GM12878 (cell line): Measurements from ENCODE around the gene UBA5. TPM values are rescaled to one million over a fixed set of nuclear protein-coding genes. Genes with fewer than 3 reads are reported as not detected.

Experiments used
- ATAC-seq: fragments of 200-7000 bp; cut with Tn5 transposase; 3 replicates; pipeline ENCODE4 v1.9.1; 2020; ENCODE audit warnings: mild to moderate bottlenecking, moderate library complexity
- BruUV-seq: library from RNA; stranded (reverse); fragments of 400-500 nt; replicated peaks from 2 replicates; lab custom pipeline; 2021; lab: Mats Ljungman, UMichigan
- CTCF ChIA-PET: fragments of 300-600 bp; sonication (Branson Sonifier 250); formaldehyde crosslinking; extraction: SDS; loops from one replicate; lab custom pipeline; 2021; ENCODE audit warnings: inconsistent platforms; lab: Yijun Ruan, JAX
- POLR2A ChIA-PET: fragments of 350-600 bp; formaldehyde crosslinking; extraction: SDS; loops from one replicate; lab custom pipeline; 2021; ENCODE audit warnings: inconsistent platforms; lab: Charles Lee
- RAD21 ChIA-PET: fragments of 300-600 bp; sonication (Branson Sonifier 250); formaldehyde crosslinking; loops from one replicate; lab custom pipeline; 2023; ENCODE audit warnings: antibody characterized with exemption; ENCODE audit not compliant: unreplicated experiment; lab: Charles Lee
- SMC1A ChIA-PET: fragments of 300-600 bp; sonication (Branson Sonifier 250); formaldehyde crosslinking; loops from one replicate; lab custom pipeline; 2023; ENCODE audit not compliant: unreplicated experiment, uncharacterized antibody; lab: Charles Lee
- DNase-seq: peaks from one replicate; pipeline ENCODE4 v3.0.0-alpha.2; 2011; ENCODE audit warnings: low read depth, low spot score
- FAIRE-seq: peaks from 3 replicates; lab custom pipeline; 2011; peaks lifted over from hg19 to GRCh38; lab: Jason Lieb, UNC
- H2AFZ ChIP-seq: 2 replicates; pipeline ENCODE4 v1.6.0; 2011; ENCODE audit warnings: low read depth, low read length, control low read depth; ENCODE audit not compliant: control insufficient read depth
- H3K27ac ChIP-seq: 2 replicates; pipeline ENCODE4 v1.5.1; 2011; ENCODE audit warnings: control low read depth; ENCODE audit not compliant: control insufficient read depth, insufficient read depth
- H3K27me3 ChIP-seq, 2 experiments: replicated peaks in 1 of 2; 2 replicates each; pipeline versions ENCODE4 v1.6.0 to v1.6.1; 2011; ENCODE audit warnings: low read length in 1 of 2; ENCODE audit not compliant: control insufficient read depth in 2 of 2, insufficient read depth in 2 of 2
- H3K36me3 ChIP-seq, 2 experiments: 2 replicates each; pipeline ENCODE4 v1.5.1; 2011; ENCODE audit warnings: low read length in 1 of 2; ENCODE audit not compliant: control insufficient read depth in 2 of 2, insufficient read depth in 2 of 2
- H3K4me1 ChIP-seq: 2 replicates; pipeline ENCODE4 v1.6.1; 2011; ENCODE audit warnings: mild to moderate bottlenecking, low read length, moderate library complexity, mixed read lengths; ENCODE audit not compliant: control insufficient read depth, insufficient read depth
- H3K4me2 ChIP-seq: 2 replicates; pipeline ENCODE4 v1.6.0; 2011; ENCODE audit warnings: control low read depth; ENCODE audit not compliant: control insufficient read depth, insufficient read depth
- H3K4me3 ChIP-seq: fragments of 200-600 bp; sonication (generic); 2 replicates; pipeline ENCODE4 v1.5.1; 2016
- H3K79me2 ChIP-seq: 2 replicates; pipeline ENCODE4 v1.6.0; 2011; ENCODE audit warnings: low read length; ENCODE audit not compliant: control insufficient read depth, insufficient read depth
- H3K9ac ChIP-seq: 2 replicates; pipeline ENCODE4 v1.8.0; 2011; ENCODE audit warnings: low read length, control low read depth, mixed read lengths; ENCODE audit not compliant: control insufficient read depth, insufficient read depth
- H3K9me3 ChIP-seq: replicated peaks from 3 replicates; pipeline ENCODE4 v1.5.1; 2011; ENCODE audit warnings: mild to moderate bottlenecking, low read length; ENCODE audit not compliant: control insufficient read depth, insufficient read depth
- H4K20me1 ChIP-seq: 2 replicates; pipeline ENCODE4 v1.6.0; 2011; ENCODE audit not compliant: control insufficient read depth, insufficient read depth
- BMI1 ChIP-seq: fragments of 450-650 bp; IDR thresholded peaks from 2 replicates; pipeline ENCODE4 v1.6.1; 2016; ENCODE audit warnings: mild to moderate bottlenecking, moderate library complexity, borderline replicate concordance
- E2F8 ChIP-seq: fragments of 450-650 bp; IDR thresholded peaks from 2 replicates; pipeline ENCODE4 v1.6.1; 2018; ENCODE audit warnings: mild to moderate bottlenecking, low read depth, moderate library complexity; ENCODE audit not compliant: partially characterized antibody
- STAT3 ChIP-seq: IDR thresholded peaks from 2 replicates; pipeline ENCODE4 v1.6.1; 2011; ENCODE audit warnings: low read depth, low read length, improper control_type of control experiment
- TAF1 ChIP-seq: IDR thresholded peaks from 2 replicates; pipeline ENCODE4 v1.6.1; 2011; ENCODE audit warnings: mild to moderate bottlenecking, low read depth, low read length, borderline replicate concordance
- WGBS: methylation state at CpG from one replicate; pipeline ENCODE4 v1.1.6; 2016; ENCODE audit warnings: low lambda C conversion rate; ENCODE audit not compliant: insufficient replicate concordance, insufficient coverage; ENCODE audit errors: missing lambda C conversion rate; 5-methylcytosine and 5-hydroxymethylcytosine counted together
- in situ Hi-C: fragments of 300-500 bp; cut with MboI; formaldehyde crosslinking; loops from 9 replicates; pipeline ENCODE4 v1.14.3; 2018; ENCODE audit warnings: mixed read lengths
- intact Hi-C: fragments of 100-400 bp; cut with micrococcal nuclease; formaldehyde crosslinking; loops from one replicate; pipeline ENCODE4 v1.14.2; 2022; ENCODE audit not compliant: unreplicated experiment
- polyA plus RNA-seq, 11 experiments: library from polyadenylated mRNA; depleted of rRNA in 4 of 11; unstranded in 6 of 11; stranded (reverse) in 5 of 11; fragments of >200 nt; fragmentation: Nextera tagmentation in 4 of 11; fragmentation: Illumina TruSeq in 1 of 11; extraction: Ambion mirVana in 4 of 11; extraction: Trizol in 1 of 11; gene quantifications; 1 replicate in 1 of 11; 2 replicates in 10 of 11; pipeline versions ENCODE4 v1.2.1 to v1.2.3, GENCODE V29; 2011 to 2016; ENCODE audit warnings: inconsistent platforms in 2 of 11, missing spikeins in 2 of 11, low read depth in 1 of 11
- total RNA-seq, 4 experiments: library from RNA; depleted of rRNA in 3 of 4; stranded (reverse); fragments of >200 nt in 3 of 4; fragmentation: Illumina TruSeq in 1 of 4; extraction: Trizol in 1 of 4; gene quantifications; 2 replicates each; pipeline versions ENCODE4 v1.2.1 to v1.2.3, GENCODE V29; 2013 to 2021
- TF ChIP-seq, protein P1 (sequence below), 3 experiments: IDR thresholded peaks in 2 of 3; conservative IDR thresholded peaks in 1 of 3; 2 replicates each; pipeline ENCODE4 v1.5.1; 2011; ENCODE audit warnings: low read depth in 3 of 3, low read length in 3 of 3, mild to moderate bottlenecking in 3 of 3, control low read depth in 2 of 3, moderate library complexity in 2 of 3, inconsistent platforms in 1 of 3, mixed read lengths in 1 of 3; ENCODE audit not compliant: control insufficient read depth in 2 of 3, insufficient read depth in 1 of 3; ENCODE audit errors: extremely low read depth in 1 of 3

Gene UBA5
- total and polyA plus RNA-seq, 10 of the 15 experiments (the other 5 are each of a cell fraction or from before 2014, with no cell fraction given) = 10.2 to 62.1 (median 43.8) TPM

- no peaks in the 10 kb centered on the region for H3K79me2 ChIP-seq
- CTCF ChIA-PET = interaction anchor here (0.7 to 1.2 kb wide), 4 partner anchors 106 to 850 kb away, joined by 3 to 8 read pairs (median 3); no protein-coding TSS in a partner anchor
- ATAC-seq (no peak), DNase-seq (no peak), FAIRE-seq (no peak)
- no peaks in the 10 kb centered on the region; a peak in 1 of 4 replicates for H3K36me3 ChIP-seq
- H3K9ac ChIP-seq = no peak overlapping the region
- H3K27me3 ChIP-seq = no peaks in the 10 kb centered on the region
- H3K4me2 ChIP-seq = no peak overlapping the region
- TF ChIP-seq STAT3 (no peak), BMI1 (no peak), E2F8 (no peak), TAF1 (no peak)
- TF ChIP-seq, protein P1, sequence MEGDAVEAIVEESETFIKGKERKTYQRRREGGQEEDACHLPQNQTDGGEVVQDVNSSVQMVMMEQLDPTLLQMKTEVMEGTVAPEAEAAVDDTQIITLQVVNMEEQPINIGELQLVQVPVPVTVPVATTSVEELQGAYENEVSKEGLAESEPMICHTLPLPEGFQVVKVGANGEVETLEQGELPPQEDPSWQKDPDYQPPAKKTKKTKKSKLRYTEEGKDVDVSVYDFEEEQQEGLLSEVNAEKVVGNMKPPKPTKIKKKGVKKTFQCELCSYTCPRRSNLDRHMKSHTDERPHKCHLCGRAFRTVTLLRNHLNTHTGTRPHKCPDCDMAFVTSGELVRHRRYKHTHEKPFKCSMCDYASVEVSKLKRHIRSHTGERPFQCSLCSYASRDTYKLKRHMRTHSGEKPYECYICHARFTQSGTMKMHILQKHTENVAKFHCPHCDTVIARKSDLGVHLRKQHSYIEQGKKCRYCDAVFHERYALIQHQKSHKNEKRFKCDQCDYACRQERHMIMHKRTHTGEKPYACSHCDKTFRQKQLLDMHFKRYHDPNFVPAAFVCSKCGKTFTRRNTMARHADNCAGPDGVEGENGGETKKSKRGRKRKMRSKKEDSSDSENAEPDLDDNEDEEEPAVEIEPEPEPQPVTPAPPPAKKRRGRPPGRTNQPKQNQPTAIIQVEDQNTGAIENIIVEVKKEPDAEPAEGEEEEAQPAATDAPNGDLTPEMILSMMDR (IDR thresholded peaks at IDR 0.05 in 2 of 3, conservative IDR thresholded peaks at IDR 0.05 in 1 of 3; ENCODE audit: control insufficient read depth in 2 of 3, extremely low read depth in 1 of 3, insufficient read depth in 1 of 3, low read depth in 3 of 3, low read length in 3 of 3) = no peak
- no peaks in the 10 kb centered on the region for H4K20me1 ChIP-seq
- SMC1A ChIA-PET = interaction anchor here (1.0 to 1.1 kb wide), 2 partner anchors 9 to 109 kb away, joined by 3 read pairs; no protein-coding TSS in a partner anchor
- no peaks in the 10 kb centered on the region for H3K9me3 ChIP-seq
- intact Hi-C loops (no loop called here), in situ Hi-C loops (loop anchor here (5.0 to 10.0 kb wide), 2 partner anchors 100 to 288 kb away; no protein-coding TSS in a partner anchor)
- 100% methylated on average over 1 of the region's 1 CpG for WGBS
- BruUV-seq = no TSS peak
- H3K4me3 ChIP-seq = no peak overlapping the region
- H3K4me1 ChIP-seq = no peaks in the 10 kb centered on the region
- H2AFZ ChIP-seq = no peak overlapping the region
- POLR2A ChIA-PET = no interaction called here
- no peak overlapping the region for H3K27ac ChIP-seq
- RAD21 ChIA-PET = interaction anchor here (0.7 to 1.1 kb wide), 2 partner anchors 109 to 294 kb away, joined by 3 to 5 read pairs; no protein-coding TSS in a partner anchor
These were observed 15.1 kb upstream of the UBA5 start for GRCh38 chr3:132645058-132645457.
